ENCODE measurements around the gene TSPOAP1.

DNA sequence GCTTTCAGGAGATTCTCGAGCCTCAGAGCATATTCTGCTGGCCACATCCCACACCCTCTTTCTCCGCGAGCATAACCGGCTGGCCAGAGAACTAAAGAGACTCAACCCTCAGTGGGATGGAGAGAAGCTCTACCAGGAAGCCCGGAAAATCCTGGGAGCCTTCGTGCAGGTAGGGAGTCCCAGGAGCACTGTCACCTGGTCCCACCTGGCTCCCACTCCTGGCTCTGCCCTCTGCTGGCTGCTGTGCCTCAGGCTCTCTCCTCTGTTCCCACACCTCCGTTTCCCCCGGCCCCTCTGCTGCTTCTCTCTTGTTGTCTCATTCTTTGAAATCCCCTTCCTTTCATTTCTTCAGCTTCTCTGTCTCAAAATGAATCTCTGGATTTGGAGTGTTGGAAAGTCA, 73.8 kb downstream of the TSPOAP1 start:
- TF ChIP-seq ARNTL (CRISPR knock-in tag; IDR thresholded peaks at IDR 0.05; ENCODE audit: borderline replicate concordance, low read depth): no peak
- no peak for TF ChIP-seq SNAI2 (CRISPR knock-in tag; IDR thresholded peaks at IDR 0.05)
- TF ChIP-seq, protein P1, sequence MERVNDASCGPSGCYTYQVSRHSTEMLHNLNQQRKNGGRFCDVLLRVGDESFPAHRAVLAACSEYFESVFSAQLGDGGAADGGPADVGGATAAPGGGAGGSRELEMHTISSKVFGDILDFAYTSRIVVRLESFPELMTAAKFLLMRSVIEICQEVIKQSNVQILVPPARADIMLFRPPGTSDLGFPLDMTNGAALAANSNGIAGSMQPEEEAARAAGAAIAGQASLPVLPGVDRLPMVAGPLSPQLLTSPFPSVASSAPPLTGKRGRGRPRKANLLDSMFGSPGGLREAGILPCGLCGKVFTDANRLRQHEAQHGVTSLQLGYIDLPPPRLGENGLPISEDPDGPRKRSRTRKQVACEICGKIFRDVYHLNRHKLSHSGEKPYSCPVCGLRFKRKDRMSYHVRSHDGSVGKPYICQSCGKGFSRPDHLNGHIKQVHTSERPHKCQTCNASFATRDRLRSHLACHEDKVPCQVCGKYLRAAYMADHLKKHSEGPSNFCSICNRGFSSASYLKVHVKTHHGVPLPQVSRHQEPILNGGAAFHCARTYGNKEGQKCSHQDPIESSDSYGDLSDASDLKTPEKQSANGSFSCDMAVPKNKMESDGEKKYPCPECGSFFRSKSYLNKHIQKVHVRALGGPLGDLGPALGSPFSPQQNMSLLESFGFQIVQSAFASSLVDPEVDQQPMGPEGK (CRISPR knock-in tag; IDR thresholded peaks at IDR 0.05; ENCODE audit: borderline replicate concordance): no peak
- no peak for TF ChIP-seq BACH2 (CRISPR knock-in tag; IDR thresholded peaks at IDR 0.05; ENCODE audit: borderline replicate concordance)
- TF ChIP-seq ZFP30 (CRISPR knock-in tag; IDR thresholded peaks at IDR 0.05): no peak
- TF ChIP-seq, protein P2, sequence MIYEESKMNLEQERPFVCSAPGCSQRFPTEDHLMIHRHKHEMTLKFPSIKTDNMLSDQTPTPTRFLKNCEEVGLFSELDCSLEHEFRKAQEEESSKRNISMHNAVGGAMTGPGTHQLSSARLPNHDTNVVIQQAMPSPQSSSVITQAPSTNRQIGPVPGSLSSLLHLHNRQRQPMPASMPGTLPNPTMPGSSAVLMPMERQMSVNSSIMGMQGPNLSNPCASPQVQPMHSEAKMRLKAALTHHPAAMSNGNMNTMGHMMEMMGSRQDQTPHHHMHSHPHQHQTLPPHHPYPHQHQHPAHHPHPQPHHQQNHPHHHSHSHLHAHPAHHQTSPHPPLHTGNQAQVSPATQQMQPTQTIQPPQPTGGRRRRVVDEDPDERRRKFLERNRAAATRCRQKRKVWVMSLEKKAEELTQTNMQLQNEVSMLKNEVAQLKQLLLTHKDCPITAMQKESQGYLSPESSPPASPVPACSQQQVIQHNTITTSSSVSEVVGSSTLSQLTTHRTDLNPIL (CRISPR knock-in tag; IDR thresholded peaks at IDR 0.05; ENCODE audit: low read depth): no peak
- TF ChIP-seq ZNF70 (CRISPR knock-in tag; IDR thresholded peaks at IDR 0.05): no peak
- no peak for TF ChIP-seq PPARA (CRISPR knock-in tag; IDR thresholded peaks at IDR 0.05; ENCODE audit: borderline replicate concordance)
- no peak for TF ChIP-seq ZNF565 (CRISPR knock-in tag; conservative IDR thresholded peaks at IDR 0.05; ENCODE audit: low read depth)
